HUES6 (cell line): Measurements from ENCODE around the gene NTHL1.

Source experiments
- H3K27ac ChIP-seq: 2 replicates; pipeline ENCODE4 v1.7.0; 2013; ENCODE audit warnings: low read depth, mild to moderate bottlenecking, low read length, inconsistent platforms
- H3K27me3 ChIP-seq: 2 replicates; pipeline ENCODE4 v1.6.1; 2013; ENCODE audit warnings: low read length; ENCODE audit not compliant: control insufficient read depth, insufficient read depth
- H3K36me3 ChIP-seq: 2 replicates; pipeline ENCODE4 v1.6.1; 2013; ENCODE audit warnings: low read length; ENCODE audit not compliant: control insufficient read depth, insufficient read depth
- H3K4me1 ChIP-seq: 2 replicates; pipeline ENCODE4 v1.6.1; 2013; ENCODE audit warnings: low read length; ENCODE audit not compliant: control insufficient read depth, insufficient read depth
- H3K4me3 ChIP-seq: 2 replicates; pipeline ENCODE4 v1.5.1; 2013; ENCODE audit warnings: low read depth, low read length
- H3K9ac ChIP-seq: one replicate; pipeline ENCODE4 v1.6.1; 2013; ENCODE audit warnings: mild to moderate bottlenecking, low read length
- H3K9me3 ChIP-seq: 2 replicates; pipeline ENCODE4 v1.6.1; 2013; ENCODE audit warnings: low read depth, low read length; ENCODE audit not compliant: control insufficient read depth, insufficient read depth

NTHL1 gene

GRCh38 chr16:2075631-2076030, 28.0 kb upstream of the NTHL1 start:
- Histone ChIP-seq H3K9ac (no peak overlapping the region), H3K27me3 (no peaks in the 10 kb centered on the region), H3K36me3 (peaks cover 73% of the 10 kb centered on the region)

GRCh38 chr16:2074071-2074470, 26.4 kb upstream of the NTHL1 start:
- no peaks in the 10 kb centered on the region for H3K9me3 ChIP-seq
- H3K4me1 ChIP-seq: no peaks in the 10 kb centered on the region
- no peak overlapping the region for H3K4me3 ChIP-seq
- no peak overlapping the region for H3K27ac ChIP-seq
- peaks cover 68% of the 10 kb centered on the region for H3K36me3 ChIP-seq
- H3K9ac ChIP-seq: no peak overlapping the region
- no peaks in the 10 kb centered on the region for H3K27me3 ChIP-seq

More at GRCh38 chr16:2075631-2076030, 28.0 kb upstream of the NTHL1 start:
- no peak overlapping the region for H3K4me3 ChIP-seq
- H3K27ac ChIP-seq: no peak overlapping the region
- no peaks in the 10 kb centered on the region for H3K9me3 ChIP-seq
- H3K4me1 ChIP-seq: no peaks in the 10 kb centered on the region

DNA sequence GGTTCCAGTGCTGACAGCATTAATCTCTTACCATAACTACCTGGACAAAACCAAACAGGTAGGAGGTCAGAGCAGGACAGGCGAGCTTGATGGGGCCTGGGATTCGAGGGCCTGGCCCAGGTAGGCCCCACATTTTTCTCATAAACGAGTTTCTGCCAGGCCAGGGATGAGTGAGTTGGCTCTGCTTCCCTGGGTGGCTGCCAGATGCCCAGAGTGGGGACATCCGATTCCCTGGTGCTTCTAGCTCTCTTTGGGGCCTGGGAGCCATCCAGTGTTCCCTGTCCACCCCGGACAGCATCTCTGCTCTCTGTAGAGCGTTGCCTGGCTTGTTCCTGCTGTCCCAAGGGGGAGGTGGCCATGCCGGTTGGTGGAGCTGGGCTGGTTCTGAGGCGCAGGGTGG, 25.3 kb upstream of the NTHL1 start:
- H3K4me3 ChIP-seq: no peak overlapping the region
- H3K27ac ChIP-seq: no peak overlapping the region
- H3K4me1 ChIP-seq: no peaks in the 10 kb centered on the region
- peaks cover 66% of the 10 kb centered on the region for H3K36me3 ChIP-seq
- H3K9ac ChIP-seq: no peak overlapping the region
- H3K27me3 ChIP-seq: no peaks in the 10 kb centered on the region
- H3K9me3 ChIP-seq: no peaks in the 10 kb centered on the region

GRCh38 chr16:2071454-2072202, 24.0 kb upstream of the NTHL1 start:
- Histone ChIP-seq H3K27me3 (no peaks in the 10 kb centered on the region), H3K4me1 (no peaks in the 10 kb centered on the region), H3K4me3 (no peak overlapping the region), H3K27ac (no peak overlapping the region), H3K9ac (no peak overlapping the region), H3K9me3 (no peaks in the 10 kb centered on the region), H3K36me3 (peaks cover 71% of the 10 kb centered on the region)

DNA sequence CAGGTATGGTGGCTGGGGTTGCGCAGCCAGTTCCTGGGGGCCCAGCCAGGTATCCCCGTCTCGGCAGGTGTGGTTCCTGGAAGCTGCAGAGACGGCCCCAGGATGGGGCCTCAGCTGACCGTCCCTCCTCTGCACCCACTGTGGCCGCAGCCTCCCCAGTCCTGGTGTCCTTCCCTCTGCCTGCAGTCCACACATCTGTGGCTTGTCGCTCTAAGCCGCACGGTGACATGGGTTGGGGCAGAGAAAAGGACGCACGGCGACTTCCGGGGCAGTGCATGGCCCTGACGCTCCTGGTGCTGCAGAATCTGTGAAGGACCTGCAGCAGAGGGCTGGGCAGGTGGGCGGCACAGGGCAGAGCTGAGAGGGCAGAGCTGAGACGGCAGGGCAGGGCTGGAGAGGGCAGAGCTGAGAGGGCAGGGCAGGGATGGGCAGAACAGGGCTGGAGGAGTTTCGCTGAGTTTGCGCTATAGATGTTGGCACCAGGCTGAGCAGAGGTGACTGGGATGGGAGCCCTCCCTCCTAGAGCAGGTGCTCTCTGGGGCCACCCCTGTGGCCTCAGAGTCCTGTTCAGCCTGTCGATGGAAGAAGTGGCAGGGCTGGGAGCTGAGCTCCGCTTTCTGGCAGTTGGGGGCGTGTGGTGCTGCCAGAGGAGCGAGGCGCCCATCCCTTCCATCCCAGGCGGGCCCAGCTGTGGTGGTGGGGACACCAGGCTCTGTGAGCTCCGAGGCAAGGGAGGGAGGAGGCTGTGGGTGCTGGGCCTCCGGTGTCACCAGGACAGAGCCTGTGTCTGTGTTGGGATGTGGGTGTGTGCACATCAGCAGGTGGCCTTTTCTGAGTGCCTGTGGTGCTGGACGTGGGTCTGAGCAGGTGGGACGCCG, 23.2 kb upstream of the NTHL1 start:
- H3K36me3 ChIP-seq: peaks cover 70% of the 10 kb centered on the region
- H3K9ac ChIP-seq: no peak overlapping the region
- no peaks in the 10 kb centered on the region for H3K4me1 ChIP-seq
- H3K27me3 ChIP-seq: no peaks in the 10 kb centered on the region
- no peak overlapping the region for H3K27ac ChIP-seq
- no peak overlapping the region for H3K4me3 ChIP-seq
- no peaks in the 10 kb centered on the region for H3K9me3 ChIP-seq

DNA sequence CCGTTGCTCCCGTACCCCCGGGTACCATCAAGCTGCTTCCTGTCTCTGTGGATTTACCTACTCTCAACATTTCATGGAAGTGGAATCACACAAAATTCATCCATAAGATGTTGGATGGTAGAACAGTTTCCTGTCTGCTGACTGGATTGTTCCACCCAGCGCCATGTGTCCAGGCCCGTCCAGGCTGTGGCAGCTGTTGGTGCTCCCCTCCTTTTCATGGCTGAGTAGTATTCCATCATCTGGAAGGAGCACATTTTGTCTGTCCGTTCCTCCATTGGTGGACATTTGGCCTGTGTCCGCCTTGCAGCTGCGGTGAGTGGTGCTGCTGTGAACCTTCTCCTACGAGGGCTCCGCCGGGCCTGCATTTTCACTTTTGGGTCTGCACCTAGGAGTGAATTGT, 18.5 kb upstream of the NTHL1 start:
- no peaks in the 10 kb centered on the region for H3K4me1 ChIP-seq
- no peaks in the 10 kb centered on the region for H3K9me3 ChIP-seq
- no peak overlapping the region for H3K4me3 ChIP-seq
- H3K27me3 ChIP-seq: no peaks in the 10 kb centered on the region
- no peak overlapping the region for H3K9ac ChIP-seq
- peaks cover 66% of the 10 kb centered on the region for H3K36me3 ChIP-seq
- no peak overlapping the region for H3K27ac ChIP-seq

- H3K9me3 ChIP-seq: no peaks in the 10 kb centered on the region
- no peak overlapping the region for H3K27ac ChIP-seq
- H3K9ac ChIP-seq: no peak overlapping the region
- H3K36me3 ChIP-seq: peaks cover 71% of the 10 kb centered on the region
- no peaks in the 10 kb centered on the region for H3K4me1 ChIP-seq
- no peak overlapping the region for H3K4me3 ChIP-seq
- H3K27me3 ChIP-seq: no peaks in the 10 kb centered on the region
Observed at GRCh38 chr16:2064368-2064945, 16.8 kb upstream of the NTHL1 start.

GRCh38 chr16:2063861-2064260, 16.2 kb upstream of the NTHL1 start:
- Histone ChIP-seq H3K4me3 (no peak overlapping the region), H3K27ac (no peak overlapping the region), H3K27me3 (no peaks in the 10 kb centered on the region), H3K9me3 (no peaks in the 10 kb centered on the region), H3K36me3 (peaks cover 68% of the 10 kb centered on the region), H3K9ac (no peak overlapping the region), H3K4me1 (no peaks in the 10 kb centered on the region)

GRCh38 chr16:2062801-2063200, 15.2 kb upstream of the NTHL1 start:
- Histone ChIP-seq H3K9ac (no peak overlapping the region), H3K36me3 (peaks cover 70% of the 10 kb centered on the region), H3K4me1 (no peaks in the 10 kb centered on the region)

DNA sequence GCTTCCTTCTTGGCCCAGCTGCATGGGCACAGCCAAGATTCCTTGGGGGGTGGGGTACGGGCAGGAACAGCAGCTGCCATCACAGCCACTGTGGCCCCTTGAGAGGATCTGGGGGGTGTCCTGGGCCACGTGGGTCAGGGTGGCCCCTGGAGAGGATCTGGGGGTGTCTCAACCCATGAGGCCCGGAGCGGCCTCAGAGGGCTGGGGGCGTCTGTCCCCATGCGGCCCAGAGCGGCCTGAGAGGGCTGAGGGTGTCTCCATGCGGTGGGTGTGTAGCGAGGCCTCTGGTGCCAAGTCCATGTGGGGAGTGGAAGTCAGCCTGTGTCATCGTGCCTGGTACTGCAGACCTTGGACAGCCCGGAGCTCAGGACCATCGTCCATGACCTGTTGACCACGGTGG, 13.9 kb upstream of the NTHL1 start:
- Histone ChIP-seq H3K9me3 (no peaks in the 10 kb centered on the region), H3K4me3 (no peak overlapping the region), H3K4me1 (no peaks in the 10 kb centered on the region), H3K9ac (no peak overlapping the region), H3K27ac (no peak overlapping the region), H3K36me3 (peaks cover 73% of the 10 kb centered on the region), H3K27me3 (no peaks in the 10 kb centered on the region)

More at GRCh38 chr16:2062801-2063200, 15.2 kb upstream of the NTHL1 start:
- no peaks in the 10 kb centered on the region for H3K27me3 ChIP-seq
- H3K9me3 ChIP-seq: no peaks in the 10 kb centered on the region
- no peak overlapping the region for H3K4me3 ChIP-seq
- H3K27ac ChIP-seq: peak overlapping the region; percentile 15; the same call in 1 of the 2 replicates

GRCh38 chr16:2061023-2061422, 13.4 kb upstream of the NTHL1 start:
- Histone ChIP-seq H3K27ac (no peak overlapping the region), H3K4me3 (no peak overlapping the region), H3K27me3 (no peaks in the 10 kb centered on the region), H3K36me3 (peaks cover 69% of the 10 kb centered on the region), H3K9ac (no peak overlapping the region), H3K4me1 (no peaks in the 10 kb centered on the region), H3K9me3 (no peaks in the 10 kb centered on the region)
